Mucosa of rectum (tissue), 2 donors: ENCODE measurements around the gene NPHP4.

ENCODE experiments used
- H3K27ac ChIP-seq, 2 donors: one replicate each; pipeline ENCODE4 v1.7.0; 2013; ENCODE audit warnings: inconsistent platforms in 2 of 2, low read depth in 2 of 2, low read length in 2 of 2
- H3K27me3 ChIP-seq, 2 donors: one replicate each; pipeline ENCODE4 v1.7.0; 2013; ENCODE audit warnings: low read length in 2 of 2; ENCODE audit not compliant: control insufficient read depth in 2 of 2, insufficient read depth in 2 of 2
- H3K36me3 ChIP-seq, 2 donors: one replicate each; pipeline ENCODE4 v1.7.0; 2013; ENCODE audit warnings: low read length in 2 of 2; ENCODE audit not compliant: control insufficient read depth in 2 of 2, insufficient read depth in 2 of 2
- H3K4me1 ChIP-seq, 2 donors: one replicate each; pipeline ENCODE4 v1.7.0; 2013; ENCODE audit warnings: low read length in 2 of 2, mild to moderate bottlenecking in 1 of 2; ENCODE audit not compliant: control insufficient read depth in 2 of 2, insufficient read depth in 2 of 2
- H3K4me3 ChIP-seq, 2 donors: one replicate each; pipeline ENCODE4 v1.7.0; 2013; ENCODE audit warnings: low read length in 2 of 2
- H3K9ac ChIP-seq, 2 donors: one replicate each; pipeline ENCODE4 v1.7.0; 2013; ENCODE audit warnings: low read length in 2 of 2, low read depth in 1 of 2, mild to moderate bottlenecking in 1 of 2
- H3K9me3 ChIP-seq, 2 donors: one replicate each; pipeline ENCODE4 v1.7.0; 2013; ENCODE audit warnings: low read length in 2 of 2; ENCODE audit not compliant: control insufficient read depth in 2 of 2
- donor health status: healthy.
- donor health status: Normal muscosa, but diverticular disease.

NPHP4 gene

DNA sequence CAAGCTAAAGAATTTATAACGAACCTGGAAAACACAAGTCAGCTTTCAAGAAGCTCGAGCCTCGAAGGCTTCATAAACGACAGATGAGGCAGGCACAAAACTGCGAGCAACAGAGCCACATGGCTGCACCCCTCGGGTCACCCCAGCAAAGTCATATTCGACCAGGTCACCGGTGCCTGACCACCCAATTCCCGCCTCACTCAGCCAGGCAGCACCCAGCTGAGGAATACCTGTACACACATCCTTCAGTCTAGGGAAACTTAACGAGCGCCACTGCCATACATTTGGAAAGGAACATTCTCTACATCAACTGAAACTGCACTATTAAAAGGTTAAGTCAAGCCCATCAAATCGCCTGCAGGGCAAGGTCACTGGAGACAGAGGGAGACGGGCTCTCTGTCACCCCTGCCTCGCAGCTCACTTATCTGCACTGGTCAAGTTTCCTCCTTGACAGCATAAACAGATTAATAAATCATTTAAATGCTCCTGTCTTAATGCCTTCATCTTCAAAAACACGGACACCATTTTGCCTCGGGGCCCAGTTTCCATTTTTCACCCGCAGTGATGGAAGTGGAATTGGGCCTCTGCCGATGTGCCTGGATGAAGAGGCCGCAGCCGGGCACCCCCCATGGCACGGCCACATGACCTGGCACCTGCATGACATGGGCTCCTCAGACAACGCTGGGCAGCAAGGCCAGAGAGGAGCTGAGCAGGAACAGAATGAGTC, 20.6 kb downstream of the NPHP4 start:
- Histone ChIP-seq H3K4me3 (no peak overlapping the region), H3K9me3 (no peaks in the 10 kb centered on the region), H3K9ac (no peak overlapping the region), H3K27me3 (no peaks in the 10 kb centered on the region), H3K27ac (no peak overlapping the region), H3K4me1 (peaks cover 3% of the 10 kb centered on the region in 2 donors), H3K36me3 (peaks cover 0 to 7% of the 10 kb centered on the region in 2 donors)

DNA sequence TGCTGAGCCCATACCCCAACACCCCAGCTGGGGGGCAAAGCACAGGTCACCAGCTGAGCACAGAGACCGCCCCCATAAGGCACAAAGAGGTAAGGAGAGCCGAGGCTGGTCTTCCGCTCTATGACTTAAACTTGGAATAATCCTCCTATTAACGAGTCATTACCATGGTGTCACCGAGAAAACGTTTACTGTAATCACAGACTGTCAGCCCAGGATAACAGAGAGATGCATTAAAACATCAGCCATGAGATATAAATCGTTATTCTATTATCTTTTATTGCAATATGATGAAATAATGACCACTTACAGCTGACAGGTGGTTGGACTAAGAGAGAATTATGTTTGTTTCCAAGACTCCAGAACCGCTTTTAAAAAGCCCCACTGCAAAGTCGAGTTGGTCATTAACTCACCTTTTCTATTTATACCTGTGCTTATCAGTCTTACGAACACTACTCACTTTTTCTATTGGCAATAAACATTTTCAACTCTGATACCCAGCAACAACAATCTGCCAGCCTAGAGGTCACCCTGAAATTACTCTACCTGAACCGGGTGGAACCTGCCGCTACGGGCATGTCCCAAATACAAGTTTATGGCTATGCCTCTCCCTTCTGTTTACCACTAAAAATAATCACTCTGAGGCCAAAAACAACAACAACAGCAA, 21.5 kb downstream of the NPHP4 start:
- Histone ChIP-seq H3K27me3 (no peaks in the 10 kb centered on the region), H3K4me1 (peaks cover 3% of the 10 kb centered on the region in 2 donors), H3K9me3 (no peaks in the 10 kb centered on the region), H3K9ac (no peak overlapping the region), H3K27ac (no peak overlapping the region), H3K4me3 (no peak overlapping the region), H3K36me3 (peaks cover 0 to 5% of the 10 kb centered on the region in 2 donors)

GRCh38 chr1:5969168-5969567, 23.1 kb downstream of the NPHP4 start:
- no peaks in the 10 kb centered on the region for H3K27me3 ChIP-seq
- H3K9me3 ChIP-seq, result no peaks in the 10 kb centered on the region
- H3K4me3 ChIP-seq, result no peak overlapping the region
- no peak overlapping the region for H3K9ac ChIP-seq
- H3K4me1 ChIP-seq, result no peaks in the 10 kb centered on the region
- peaks cover 0 to 5% of the 10 kb centered on the region in 2 donors for H3K36me3 ChIP-seq
- no peak overlapping the region for H3K27ac ChIP-seq

- H3K4me1 ChIP-seq, result no peaks in the 10 kb centered on the region
- peaks cover 0 to 2% of the 10 kb centered on the region in 2 donors for H3K36me3 ChIP-seq
- no peak overlapping the region for H3K27ac ChIP-seq
- H3K4me3 ChIP-seq, result no peak overlapping the region
- no peak overlapping the region for H3K9ac ChIP-seq
- H3K27me3 ChIP-seq, result no peaks in the 10 kb centered on the region
- no peaks in the 10 kb centered on the region for H3K9me3 ChIP-seq
Measured at GRCh38 chr1:5968161-5968736, 24.0 kb downstream of the NPHP4 start.

GRCh38 chr1:5967351-5968160, 24.7 kb downstream of the NPHP4 start:
- Histone ChIP-seq H3K9me3 (no peaks in the 10 kb centered on the region), H3K27ac (no peak overlapping the region), H3K27me3 (no peaks in the 10 kb centered on the region), H3K36me3 (peaks cover 0 to 2% of the 10 kb centered on the region in 2 donors), H3K4me1 (no peaks in the 10 kb centered on the region), H3K4me3 (no peak overlapping the region), H3K9ac (no peak overlapping the region)

DNA sequence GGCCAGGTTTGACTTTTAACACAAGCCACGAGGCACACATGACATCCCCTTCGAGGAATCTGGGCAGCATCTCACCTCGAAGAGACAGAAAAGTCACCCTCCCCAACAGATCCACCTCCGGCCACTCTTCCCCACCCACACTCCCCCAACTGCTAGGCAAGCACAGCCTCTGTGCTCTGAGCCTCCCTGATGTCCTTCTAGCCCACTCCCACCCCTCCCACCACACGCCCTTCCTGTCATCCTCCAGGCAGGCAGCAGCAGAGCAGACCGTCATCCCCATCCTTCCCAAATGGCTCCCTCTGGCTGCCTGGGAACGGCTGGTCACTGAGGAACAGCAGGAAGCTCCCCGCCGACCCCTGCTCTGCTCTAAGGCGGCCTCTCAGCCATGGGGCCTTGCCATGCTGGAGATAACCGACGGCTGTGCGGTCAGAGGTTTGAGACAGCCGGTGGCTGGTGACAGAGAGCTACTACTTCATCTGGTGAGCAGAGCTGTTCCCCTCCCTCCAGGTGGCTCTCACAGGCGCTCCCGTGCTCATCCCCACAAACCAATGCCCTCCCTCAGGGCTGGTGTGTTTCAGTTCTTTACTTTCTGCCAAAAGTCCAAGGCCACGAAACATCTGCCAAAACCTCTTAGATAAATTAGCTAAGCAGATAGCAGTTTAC, 25.6 kb downstream of the NPHP4 start:
- Histone ChIP-seq H3K4me3 (no peak overlapping the region), H3K4me1 (no peaks in the 10 kb centered on the region), H3K36me3 (peaks cover 0 to 4% of the 10 kb centered on the region in 2 donors), H3K27me3 (no peaks in the 10 kb centered on the region), H3K27ac (no peak overlapping the region), H3K9ac (no peak overlapping the region), H3K9me3 (no peaks in the 10 kb centered on the region)

- Histone ChIP-seq H3K27ac (no peak overlapping the region), H3K4me1 (no peaks in the 10 kb centered on the region), H3K9me3 (no peaks in the 10 kb centered on the region), H3K4me3 (no peak overlapping the region), H3K9ac (no peak overlapping the region), H3K27me3 (no peaks in the 10 kb centered on the region), H3K36me3 (peaks cover 0 to 8% of the 10 kb centered on the region in 2 donors)
Measured at GRCh38 chr1:5965586-5966131, 26.6 kb downstream of the NPHP4 start.

DNA sequence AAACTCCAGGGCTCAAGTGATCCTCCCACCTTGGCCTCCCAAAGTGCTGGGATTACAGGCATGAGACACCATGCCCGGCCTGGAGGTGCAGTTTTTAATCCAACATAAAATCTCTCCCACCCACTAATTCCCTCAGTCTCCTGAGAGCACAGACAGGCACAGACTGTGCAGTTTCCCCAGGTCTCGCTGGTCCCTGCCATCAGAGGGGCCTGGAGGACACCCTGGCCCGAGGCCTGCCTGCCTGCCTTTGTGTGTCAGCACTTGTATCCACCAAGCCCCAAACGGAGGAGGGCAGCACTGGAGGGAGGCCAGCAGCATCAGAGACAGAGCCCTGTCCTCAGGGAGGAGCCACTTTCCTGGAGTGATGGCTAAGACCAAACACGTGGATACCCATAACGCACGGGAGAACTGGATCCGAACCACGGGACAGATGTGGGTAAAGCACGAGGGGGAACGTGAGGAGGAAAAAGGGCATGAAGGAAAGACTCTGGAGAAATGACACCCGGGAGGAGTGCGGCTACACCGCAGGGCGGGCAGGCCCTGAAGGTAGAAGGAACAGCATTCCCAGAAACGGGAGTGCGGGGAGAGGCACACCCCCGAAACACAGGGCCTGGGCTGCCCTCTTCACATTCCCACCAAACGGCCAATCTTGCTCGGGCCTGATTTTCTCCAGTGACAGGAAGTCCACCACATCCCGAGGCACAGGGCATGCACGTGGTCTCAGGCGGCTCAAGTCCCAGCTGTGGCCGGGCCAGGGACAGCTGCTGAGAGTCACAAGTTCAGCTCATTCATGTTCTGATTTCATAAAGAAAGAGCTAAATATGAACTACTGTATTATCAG, 29.7 kb downstream of the NPHP4 start:
- H3K4me1 ChIP-seq, result no peaks in the 10 kb centered on the region
- no peaks in the 10 kb centered on the region for H3K9me3 ChIP-seq
- no peak overlapping the region for H3K4me3 ChIP-seq
- H3K9ac ChIP-seq, result no peak overlapping the region
- no peaks in the 10 kb centered on the region for H3K27me3 ChIP-seq
- peaks cover 0 to 15% of the 10 kb centered on the region in 2 donors for H3K36me3 ChIP-seq
- H3K27ac ChIP-seq, result no peak overlapping the region

DNA sequence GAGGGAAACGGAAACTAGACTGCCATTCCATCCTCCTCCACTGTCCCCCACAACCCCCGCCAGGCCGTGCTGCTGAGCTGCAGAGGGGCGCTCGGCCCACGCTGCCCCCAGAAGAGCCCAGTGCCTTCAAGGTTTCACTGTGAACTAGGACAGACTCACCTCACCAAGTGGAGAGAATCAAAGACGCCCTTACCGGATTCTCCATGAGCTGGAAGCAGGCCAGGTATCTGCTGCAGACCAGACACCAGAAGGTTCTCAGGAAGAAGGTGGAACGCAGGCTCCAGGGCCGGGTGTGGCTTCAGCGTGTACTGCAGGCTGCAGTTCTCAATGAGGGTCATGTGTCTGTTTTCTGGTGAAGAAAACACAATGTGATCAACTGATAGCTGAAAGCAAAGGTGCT, 30.6 kb downstream of the NPHP4 start:
- H3K9ac ChIP-seq, result no peak overlapping the region
- H3K27me3 ChIP-seq, result no peaks in the 10 kb centered on the region
- no peak overlapping the region for H3K27ac ChIP-seq
- no peaks in the 10 kb centered on the region for H3K9me3 ChIP-seq
- no peak overlapping the region for H3K4me3 ChIP-seq
- H3K36me3 ChIP-seq, result peaks cover 0 to 17% of the 10 kb centered on the region in 2 donors
- no peaks in the 10 kb centered on the region for H3K4me1 ChIP-seq
